VCaP (cell line): ENCODE results near the gene RNF166.
"Not testable (repeated sequence)": the region's sequence is repeated elsewhere in the genome, so short reads cannot be mapped to it uniquely, and the experiment has no call there.

ENCODE experiments used
- H3K27ac ChIP-seq: fragments of 450-650 bp; 2 replicates; pipeline ENCODE4 v1.5.1; 2017
- TF ChIP-seq, protein P1 (sequence below): fragments of 450-650 bp; conservative IDR thresholded peaks from 2 replicates; pipeline ENCODE4 v1.5.1; 2017; ENCODE audit warnings: mild to moderate bottlenecking, moderate library complexity

The RNF166 gene

DNA sequence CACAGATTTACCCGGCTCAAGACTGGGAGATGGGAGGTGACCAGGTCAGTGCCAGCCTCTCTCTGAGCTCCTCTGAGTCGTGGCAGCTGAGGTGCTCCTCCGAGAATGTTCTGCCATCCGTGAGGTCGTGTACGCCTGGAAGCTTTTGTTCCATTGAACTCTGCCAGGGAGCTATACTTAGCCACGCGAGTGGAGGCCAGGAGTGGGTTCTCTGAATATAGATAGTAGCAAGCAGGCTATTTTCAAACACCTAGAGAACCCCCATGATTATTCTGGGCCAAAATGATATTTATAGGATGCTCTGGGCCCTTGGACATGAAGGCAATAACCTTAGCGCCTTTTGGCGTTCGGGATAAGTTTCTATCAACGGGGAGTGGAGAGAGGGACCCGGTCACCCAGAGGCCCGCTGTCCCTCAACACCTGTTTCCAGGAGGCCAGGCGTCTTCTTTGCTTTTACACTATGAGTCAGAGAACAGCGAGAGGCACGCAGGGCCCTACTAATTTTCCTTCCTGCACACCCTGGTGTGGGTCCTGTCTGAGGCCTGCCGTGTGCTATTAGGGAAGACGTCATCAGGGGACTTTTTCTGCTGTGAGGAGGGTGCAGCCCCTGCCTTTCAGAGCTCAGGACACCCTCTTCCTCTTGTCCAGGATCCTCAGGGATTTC is 32.4 kb downstream of the RNF166 start:
- TF ChIP-seq, protein P1, sequence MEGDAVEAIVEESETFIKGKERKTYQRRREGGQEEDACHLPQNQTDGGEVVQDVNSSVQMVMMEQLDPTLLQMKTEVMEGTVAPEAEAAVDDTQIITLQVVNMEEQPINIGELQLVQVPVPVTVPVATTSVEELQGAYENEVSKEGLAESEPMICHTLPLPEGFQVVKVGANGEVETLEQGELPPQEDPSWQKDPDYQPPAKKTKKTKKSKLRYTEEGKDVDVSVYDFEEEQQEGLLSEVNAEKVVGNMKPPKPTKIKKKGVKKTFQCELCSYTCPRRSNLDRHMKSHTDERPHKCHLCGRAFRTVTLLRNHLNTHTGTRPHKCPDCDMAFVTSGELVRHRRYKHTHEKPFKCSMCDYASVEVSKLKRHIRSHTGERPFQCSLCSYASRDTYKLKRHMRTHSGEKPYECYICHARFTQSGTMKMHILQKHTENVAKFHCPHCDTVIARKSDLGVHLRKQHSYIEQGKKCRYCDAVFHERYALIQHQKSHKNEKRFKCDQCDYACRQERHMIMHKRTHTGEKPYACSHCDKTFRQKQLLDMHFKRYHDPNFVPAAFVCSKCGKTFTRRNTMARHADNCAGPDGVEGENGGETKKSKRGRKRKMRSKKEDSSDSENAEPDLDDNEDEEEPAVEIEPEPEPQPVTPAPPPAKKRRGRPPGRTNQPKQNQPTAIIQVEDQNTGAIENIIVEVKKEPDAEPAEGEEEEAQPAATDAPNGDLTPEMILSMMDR, result no peak
- H3K27ac ChIP-seq, result no peak overlapping the region

DNA sequence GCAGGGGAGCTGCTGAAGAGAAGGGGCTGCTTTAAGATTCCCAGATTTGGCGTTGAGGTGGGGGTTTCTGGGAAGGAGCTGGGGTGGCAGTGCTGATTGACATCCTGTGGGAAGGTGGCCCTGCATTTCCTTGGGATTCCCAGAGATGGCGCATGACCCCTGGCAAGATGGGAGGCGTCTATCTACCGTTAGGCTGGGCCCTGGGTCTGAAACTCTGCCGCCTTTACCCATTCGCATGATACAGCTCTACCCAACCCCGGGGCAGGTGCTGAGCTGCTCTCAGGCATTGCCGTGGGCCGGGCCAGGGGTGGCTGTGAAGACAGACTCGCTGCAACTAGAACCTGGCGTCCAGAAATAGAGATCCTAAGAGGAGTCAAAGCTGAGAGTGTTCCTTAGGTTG is 33.4 kb downstream of the RNF166 start:
- H3K27ac ChIP-seq, result no peak overlapping the region
- TF ChIP-seq, protein P1, result no peak

DNA sequence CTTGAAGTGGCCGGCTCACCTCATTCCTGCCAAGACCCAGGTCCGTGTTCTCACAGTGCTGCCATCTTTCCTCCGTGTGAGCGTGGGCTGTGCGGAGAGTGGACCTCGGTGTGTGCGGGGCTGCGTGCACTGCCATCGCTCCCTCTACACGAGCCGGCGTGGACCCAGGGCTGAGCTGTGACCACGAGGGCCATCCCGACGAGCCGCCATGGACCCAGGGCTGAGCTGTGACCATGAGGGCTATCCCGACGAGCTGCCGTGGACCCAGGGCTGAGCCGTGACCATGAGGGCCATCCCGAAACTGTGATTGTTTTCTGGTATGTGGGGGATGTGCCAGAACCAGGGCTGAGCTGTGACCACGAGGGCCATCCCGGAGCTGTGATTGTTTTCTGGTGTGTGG is 34.4 kb downstream of the RNF166 start:
- no peak overlapping the region for H3K27ac ChIP-seq
- TF ChIP-seq, protein P1, result no peak

DNA sequence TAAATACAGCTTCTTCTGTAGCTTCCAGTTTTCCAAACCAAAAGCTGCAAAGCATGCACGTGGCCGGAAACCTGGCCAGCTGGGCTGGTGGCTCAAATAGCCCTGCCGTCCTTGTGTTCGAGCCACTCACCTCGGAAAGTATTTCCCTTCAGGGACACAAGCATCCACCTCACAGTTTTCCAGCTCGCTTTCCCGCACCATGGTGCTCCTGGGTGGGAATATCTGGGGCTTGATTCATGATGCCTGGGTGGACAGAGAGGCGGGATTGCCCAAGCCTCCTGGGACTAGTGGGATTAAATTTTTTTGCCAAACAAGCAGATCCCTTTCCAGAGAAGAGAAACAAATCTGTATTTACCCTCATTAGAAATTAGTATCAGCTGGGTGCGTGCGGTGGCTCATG is 36.2 kb downstream of the RNF166 start:
- H3K27ac ChIP-seq, result no peak overlapping the region
- TF ChIP-seq, protein P1, result no peak

DNA sequence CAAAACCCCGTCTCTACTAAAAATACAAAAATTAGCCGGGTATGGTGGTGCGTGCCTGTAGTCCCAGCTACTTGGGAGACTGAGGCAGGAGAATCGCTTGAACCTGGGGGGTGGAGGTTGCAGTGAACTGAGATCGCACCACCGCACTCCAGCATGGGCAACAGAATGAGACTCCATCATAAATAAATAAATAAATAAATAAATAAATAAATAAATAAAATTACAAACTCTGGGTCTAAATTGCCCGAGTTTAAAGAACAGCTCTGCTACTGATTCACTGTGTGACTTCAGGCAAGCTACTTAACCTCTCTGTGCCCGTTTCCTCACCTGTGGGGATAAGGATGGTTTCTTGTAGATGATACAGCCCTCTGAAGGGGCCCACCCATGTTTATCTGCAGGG is 36.7 kb downstream of the RNF166 start:
- H3K27ac ChIP-seq, result not testable (repeated sequence)

DNA sequence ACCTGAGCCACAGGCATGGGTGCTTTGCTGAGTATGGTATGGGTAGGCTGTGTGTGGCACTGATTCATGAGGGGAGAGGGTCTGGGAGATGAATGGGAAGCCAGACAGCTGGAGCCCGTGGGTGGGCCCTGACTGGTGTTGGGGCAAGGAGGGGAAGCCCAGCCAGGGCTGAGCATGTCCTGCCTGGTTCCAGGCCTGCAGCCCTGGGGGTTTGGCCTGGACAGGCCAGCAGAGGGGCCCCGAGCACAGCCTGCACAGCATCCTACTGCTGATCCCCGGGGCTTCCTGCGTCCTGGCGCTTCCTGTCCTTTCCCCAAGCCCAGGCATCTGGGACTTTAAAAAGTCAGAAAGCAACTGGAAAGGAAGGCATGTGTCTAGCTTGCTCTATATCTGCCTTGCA is 38.7 kb downstream of the RNF166 start:
- no peak overlapping the region for H3K27ac ChIP-seq
- TF ChIP-seq, protein P1, result no peak

DNA sequence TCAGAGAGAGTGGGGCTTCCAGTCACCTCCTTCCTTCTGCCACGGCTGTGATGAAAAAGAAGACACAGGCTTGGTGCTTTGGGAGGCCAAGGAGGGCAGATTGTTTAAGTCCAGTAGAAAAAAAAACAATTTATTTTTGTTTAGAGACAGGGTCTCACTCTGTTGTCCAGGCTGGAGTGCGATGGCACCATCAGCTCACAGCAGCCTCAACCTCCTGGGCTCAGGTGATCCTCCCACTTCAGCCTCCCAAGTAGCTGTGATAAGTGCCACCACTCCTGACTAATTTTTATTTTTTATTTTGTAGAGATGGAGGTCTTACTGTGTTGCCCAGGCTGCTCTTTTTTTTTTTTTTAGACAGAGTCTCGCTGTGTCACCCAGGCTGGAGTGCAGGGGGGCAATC is 40.6 kb downstream of the RNF166 start:
- TF ChIP-seq, protein P1, result no peak
- no peak overlapping the region for H3K27ac ChIP-seq

DNA sequence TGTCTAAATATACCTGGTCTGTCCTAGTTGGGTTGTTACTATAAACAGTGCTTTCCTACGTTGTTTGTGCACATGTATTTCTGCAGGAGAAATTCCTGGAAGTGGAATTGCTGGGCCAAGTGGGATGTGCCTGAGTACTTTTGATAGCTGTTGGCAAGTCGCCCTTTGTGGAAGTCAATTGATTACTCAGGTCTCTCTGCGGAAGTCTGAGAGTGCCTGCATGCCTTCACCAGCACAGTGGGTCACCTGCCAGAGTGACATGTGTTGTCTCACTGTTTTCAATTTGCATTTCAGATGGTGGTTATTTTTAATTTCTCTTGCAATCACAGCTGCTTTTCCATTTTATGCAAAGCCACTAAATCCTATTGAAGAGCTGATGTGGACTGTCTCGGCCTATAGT is 41.1 kb downstream of the RNF166 start:
- TF ChIP-seq, protein P1, result no peak
- no peak overlapping the region for H3K27ac ChIP-seq
